Measurements from ENCODE around the gene ZSCAN20. TPM values are rescaled to one million over a fixed set of nuclear protein-coding genes. Genes with fewer than 3 reads are reported as not detected.

The ZSCAN20 gene
- total and polyA plus RNA-seq, 8 donors, result 4.3 to 5.3 (median 4.8) TPM

DNA sequence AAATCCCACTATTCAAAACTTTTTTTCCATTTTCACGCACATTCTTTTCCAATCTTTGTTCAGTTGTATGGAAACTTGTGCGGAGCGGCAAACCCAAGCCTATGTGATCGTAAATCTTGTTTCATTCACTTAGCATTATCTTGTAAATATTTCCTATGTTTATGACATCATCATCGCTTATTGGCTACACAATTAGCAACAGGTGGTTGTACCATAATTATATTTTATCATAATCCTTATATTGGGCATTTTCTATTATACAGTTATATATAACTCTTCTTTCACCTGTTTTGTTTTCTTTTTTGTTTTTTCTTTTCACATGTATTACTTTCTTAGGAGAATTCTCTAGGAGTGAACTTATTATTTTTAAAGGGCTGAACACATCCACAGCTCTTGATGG is 65.4 kb downstream of the ZSCAN20 start:
- H3K4me1 ChIP-seq, result no peaks in the 10 kb centered on the region
- no peaks in the 10 kb centered on the region for H3K9me3 ChIP-seq
- no peaks in the 10 kb centered on the region for H3K36me3 ChIP-seq
- ATAC-seq, result no peak
- no peak overlapping the region for H3K4me3 ChIP-seq
- H3K27ac ChIP-seq, result no peak overlapping the region
- no peak for DNase-seq
- H3K27me3 ChIP-seq, result no peaks in the 10 kb centered on the region
- intact Hi-C loops (cut with DNase I), result no loop called here
- TF ChIP-seq, protein P1, sequence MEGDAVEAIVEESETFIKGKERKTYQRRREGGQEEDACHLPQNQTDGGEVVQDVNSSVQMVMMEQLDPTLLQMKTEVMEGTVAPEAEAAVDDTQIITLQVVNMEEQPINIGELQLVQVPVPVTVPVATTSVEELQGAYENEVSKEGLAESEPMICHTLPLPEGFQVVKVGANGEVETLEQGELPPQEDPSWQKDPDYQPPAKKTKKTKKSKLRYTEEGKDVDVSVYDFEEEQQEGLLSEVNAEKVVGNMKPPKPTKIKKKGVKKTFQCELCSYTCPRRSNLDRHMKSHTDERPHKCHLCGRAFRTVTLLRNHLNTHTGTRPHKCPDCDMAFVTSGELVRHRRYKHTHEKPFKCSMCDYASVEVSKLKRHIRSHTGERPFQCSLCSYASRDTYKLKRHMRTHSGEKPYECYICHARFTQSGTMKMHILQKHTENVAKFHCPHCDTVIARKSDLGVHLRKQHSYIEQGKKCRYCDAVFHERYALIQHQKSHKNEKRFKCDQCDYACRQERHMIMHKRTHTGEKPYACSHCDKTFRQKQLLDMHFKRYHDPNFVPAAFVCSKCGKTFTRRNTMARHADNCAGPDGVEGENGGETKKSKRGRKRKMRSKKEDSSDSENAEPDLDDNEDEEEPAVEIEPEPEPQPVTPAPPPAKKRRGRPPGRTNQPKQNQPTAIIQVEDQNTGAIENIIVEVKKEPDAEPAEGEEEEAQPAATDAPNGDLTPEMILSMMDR (IDR thresholded peaks at IDR 0.05), result no peak

- Histone ChIP-seq H3K36me3 (no peaks in the 10 kb centered on the region), H3K9me3 (no peaks in the 10 kb centered on the region), H3K4me1 (no peaks in the 10 kb centered on the region), H3K4me3 (no peak overlapping the region), H3K27me3 (no peaks in the 10 kb centered on the region), H3K27ac (no peak overlapping the region)
- ATAC-seq, result no peak
- TF ChIP-seq, protein P1 (IDR thresholded peaks at IDR 0.05), result no peak
- no peak for DNase-seq
- intact Hi-C loops (cut with DNase I), result no loop called here
Observed at GRCh38 chr1:33541966-33542365, 69.5 kb downstream of the ZSCAN20 start.

Other genes with a start within 250 kb of the ZSCAN20 start
- 10 to 100 TPM; 25.9 to 32.3 TPM for gene ZNF362, start 216.2 kb upstream of the ZSCAN20 start, total RNA-seq
- 10 to 100 TPM; 49.8 to 60.0 (median 54.6) TPM for gene ZNF362, start 216.2 kb upstream of the ZSCAN20 start, polyA plus RNA-seq (ENCODE audit: insufficient read length in 6 of 6)
- gene A3GALT2, start 151.5 kb upstream of the ZSCAN20 start, total RNA-seq, result not detected
- under 1 TPM in 3 of 6 donors, not detected in 3; 0.25 to 0.28 (median 0.25) TPM for gene A3GALT2, start 151.5 kb upstream of the ZSCAN20 start, polyA plus RNA-seq (ENCODE audit: insufficient read length in 6 of 6)
- 100 to 1,000 TPM in 1 of 2 donors, 10 to 100 TPM in 1; 78.2 to 125 TPM for gene PHC2, start 41.5 kb upstream of the ZSCAN20 start, total RNA-seq
- 10 to 100 TPM; 79.1 to 93.1 (median 83.0) TPM for gene PHC2, start 41.5 kb upstream of the ZSCAN20 start, polyA plus RNA-seq (ENCODE audit: insufficient read length in 6 of 6)

Data from left lung (tissue), 10 donors.